ENCODE results near the gene GRK7. TPM values are rescaled to one million over a fixed set of nuclear protein-coding genes. Genes with fewer than 3 reads are reported as not detected.

Gene GRK7
- total and polyA plus RNA-seq, 2 of the 4 experiments (the other 2 are of a cell fraction) = not detected

DNA sequence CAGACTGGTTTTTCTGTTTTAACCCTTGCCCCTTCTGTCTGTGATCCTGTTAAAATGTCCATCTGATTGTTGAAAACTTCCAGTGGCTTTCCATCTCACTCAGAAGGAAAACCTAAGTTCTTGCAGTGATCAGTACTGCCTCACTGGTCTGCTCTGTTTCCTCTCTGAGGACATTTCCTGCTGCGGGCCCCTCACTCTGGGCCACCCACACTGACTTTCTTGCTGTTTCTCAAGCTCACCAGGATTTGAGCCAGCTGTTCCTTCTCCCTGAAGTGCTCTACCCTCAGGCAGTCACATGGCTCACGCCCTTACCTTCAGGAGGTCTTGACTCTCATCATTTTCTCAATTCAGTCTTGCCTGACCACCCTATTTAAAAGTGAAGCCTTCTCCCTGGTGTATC is 1.8 kb downstream of the GRK7 start:
- intact Hi-C loops (cut with micrococcal nuclease) (no loop called here), dilution Hi-C loops (cut with HindIII; ENCODE audit: low sequenced_read_pairs, unreplicated experiment) (no loop called here)
- BruUV-seq (replicated peaks) = no TSS peak

More for the DNA sequence above, 1.8 kb downstream of the GRK7 start:
- ChIA-PET CTCF (interaction anchor here (1.1 kb wide), 1 partner anchor 27 kb away, joined by 3 read pairs; the partner anchor contains the start of gene RNF7), POLR2A (ENCODE audit: unreplicated experiment) (no interaction called here)
- Histone ChIP-seq H2BK15ac (ENCODE audit: low read depth, low read length) (no peak overlapping the region), H2AK9ac (replicated peaks; ENCODE audit: low read depth, low read length, poor library complexity) (no peak overlapping the region), H4K5ac (ENCODE audit: low read depth, low read length) (no peak overlapping the region), H2BK5ac (ENCODE audit: low read depth, low read length, poor library complexity, severe bottlenecking) (no peak overlapping the region), H3K23ac (ENCODE audit: low read depth, low read length) (no peak overlapping the region), H4K8ac (ENCODE audit: low read depth in 2 of 2, low read length in 2 of 2) (no peak overlapping the region), H3K56ac (ENCODE audit: extremely low read depth, insufficient read depth, low read length) (no peak overlapping the region), H3K27ac (ENCODE audit: insufficient read depth, low read length) (no peak overlapping the region), H3K4ac (ENCODE audit: low read depth, low read length) (no peak overlapping the region), H3K36me3 (ENCODE audit: control insufficient read depth, insufficient read depth, low read length) (no peaks in the 10 kb centered on the region), H2BK20ac (ENCODE audit: low read depth, low read length) (no peak overlapping the region), H3K9me3 (ENCODE audit: control insufficient read depth, insufficient read depth, low read length) (no peaks in the 10 kb centered on the region), H3K27me3 (ENCODE audit: control insufficient read depth, insufficient read depth, low read length) (no peaks in the 10 kb centered on the region), H2AFZ (replicated peaks; ENCODE audit: low read length, poor library complexity) (no peak overlapping the region), H3K79me1 (ENCODE audit: low read depth in 1 of 2, low read length in 2 of 2) (no peaks in the 10 kb centered on the region), H3K9ac (ENCODE audit: low read depth, low read length) (no peak overlapping the region), H2AK5ac (ENCODE audit: low read depth, low read length) (no peak overlapping the region), H4K20me1 (ENCODE audit: insufficient read depth, low read length) (no peaks in the 10 kb centered on the region), H3K14ac (replicated peaks; ENCODE audit: low read depth, low read length) (no peak overlapping the region), H3K4me3 (ENCODE audit: insufficient read depth, low read depth, low read length) (no peak overlapping the region), H3K4me1 (ENCODE audit: control insufficient read depth, insufficient read depth, low read length) (peaks cover 2% of the 10 kb centered on the region; the same call in 1 of the 2 replicates), H3K18ac (ENCODE audit: low read depth, low read length) (no peak overlapping the region), H4K91ac (ENCODE audit: insufficient read depth, low read depth, low read length) (no peak overlapping the region), H3K9me1 (ENCODE audit: insufficient read depth, low read length) (no peaks in the 10 kb centered on the region; the same call in 1 of the 2 replicates), H3K4me2 (ENCODE audit: low read depth, low read length) (no peak overlapping the region), H2BK120ac (ENCODE audit: low read depth, low read length) (no peak overlapping the region)
- WGBS, 2 experiments (ENCODE audit: extremely low coverage in 2 of 2, insufficient read length in 1 of 2) = 25% methylated on average over 1 of the region's 2 CpGs; no CpG with 5 or more reads in 1 of the 2 experiments
- peak; percentile 51 for ATAC-seq (ENCODE audit: low read depth)
- TF ChIP-seq NFE2L2 (IDR thresholded peaks at IDR 0.05; ENCODE audit: low read depth, low read length) (no peak), MXI1 (IDR thresholded peaks at IDR 0.05; ENCODE audit: borderline replicate concordance, low read depth, low read length) (no peak), CEBPB (IDR thresholded peaks at IDR 0.05; ENCODE audit: low read depth, low read length) (no peak), RAD21 (IDR thresholded peaks at IDR 0.05; ENCODE audit: low read length) (no peak), BHLHE40 (IDR thresholded peaks at IDR 0.05; ENCODE audit: low read depth, low read length) (no peak), SMC3 (IDR thresholded peaks at IDR 0.05; ENCODE audit: low read depth, low read length) (no peak), FOS (IDR thresholded peaks at IDR 0.05; ENCODE audit: low read depth, low read length) (no peak), RCOR1 (IDR thresholded peaks at IDR 0.05; ENCODE audit: insufficient replicate concordance, low read length) (no peak), CHD1 (IDR thresholded peaks at IDR 0.05; ENCODE audit: low read depth, low read length) (no peak), RFX5 (IDR thresholded peaks at IDR 0.05; ENCODE audit: low read depth, low read length) (no peak), MAZ (IDR thresholded peaks at IDR 0.05; ENCODE audit: borderline replicate concordance, low read depth, low read length) (no peak), POLR2A (IDR thresholded peaks at IDR 0.05; ENCODE audit: low read depth, low read length) (no peak)
- TF ChIP-seq, protein P1, sequence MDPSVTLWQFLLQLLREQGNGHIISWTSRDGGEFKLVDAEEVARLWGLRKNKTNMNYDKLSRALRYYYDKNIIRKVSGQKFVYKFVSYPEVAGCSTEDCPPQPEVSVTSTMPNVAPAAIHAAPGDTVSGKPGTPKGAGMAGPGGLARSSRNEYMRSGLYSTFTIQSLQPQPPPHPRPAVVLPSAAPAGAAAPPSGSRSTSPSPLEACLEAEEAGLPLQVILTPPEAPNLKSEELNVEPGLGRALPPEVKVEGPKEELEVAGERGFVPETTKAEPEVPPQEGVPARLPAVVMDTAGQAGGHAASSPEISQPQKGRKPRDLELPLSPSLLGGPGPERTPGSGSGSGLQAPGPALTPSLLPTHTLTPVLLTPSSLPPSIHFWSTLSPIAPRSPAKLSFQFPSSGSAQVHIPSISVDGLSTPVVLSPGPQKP (IDR thresholded peaks at IDR 0.05; ENCODE audit: borderline replicate concordance, low read depth, low read length) = no peak
- TF ChIP-seq, protein P2, sequence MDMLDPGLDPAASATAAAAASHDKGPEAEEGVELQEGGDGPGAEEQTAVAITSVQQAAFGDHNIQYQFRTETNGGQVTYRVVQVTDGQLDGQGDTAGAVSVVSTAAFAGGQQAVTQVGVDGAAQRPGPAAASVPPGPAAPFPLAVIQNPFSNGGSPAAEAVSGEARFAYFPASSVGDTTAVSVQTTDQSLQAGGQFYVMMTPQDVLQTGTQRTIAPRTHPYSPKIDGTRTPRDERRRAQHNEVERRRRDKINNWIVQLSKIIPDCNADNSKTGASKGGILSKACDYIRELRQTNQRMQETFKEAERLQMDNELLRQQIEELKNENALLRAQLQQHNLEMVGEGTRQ (IDR thresholded peaks at IDR 0.05; ENCODE audit: low read depth, low read length) = no peak
- in situ Hi-C loops (cut with MboI; ENCODE audit: low sequenced_read_pairs) = no loop called here
- DNase-seq = peak; percentile 7

All from IMR-90 (cell line).